Measurements from ENCODE around the gene RGS7.
"Not testable (repeated sequence)": the region's sequence is repeated elsewhere in the genome, so short reads cannot be mapped to it uniquely, and the experiment has no call there.

The RGS7 gene

DNA sequence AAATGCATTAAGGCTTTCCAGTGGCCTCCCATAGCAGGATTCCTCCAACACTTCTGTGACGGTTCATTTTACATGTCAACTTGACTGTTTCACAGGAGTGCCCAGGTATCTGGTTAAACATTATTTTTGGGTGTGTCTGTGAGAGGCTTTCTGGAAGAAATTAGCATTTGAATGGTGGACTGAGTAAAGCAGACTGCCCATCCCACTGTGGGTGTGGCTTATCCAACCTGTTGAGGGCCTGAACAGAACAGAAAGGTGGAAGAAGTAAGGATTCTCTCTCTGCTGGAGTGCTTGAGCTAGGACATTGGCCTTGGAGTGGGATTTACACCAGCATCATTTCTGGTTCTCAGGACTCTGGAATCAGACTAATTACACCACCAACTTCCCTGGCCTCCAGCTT lies 85.6 kb downstream of the RGS7 start:
- DNase-seq (ENCODE audit: low spot score), result no peak

DNA sequence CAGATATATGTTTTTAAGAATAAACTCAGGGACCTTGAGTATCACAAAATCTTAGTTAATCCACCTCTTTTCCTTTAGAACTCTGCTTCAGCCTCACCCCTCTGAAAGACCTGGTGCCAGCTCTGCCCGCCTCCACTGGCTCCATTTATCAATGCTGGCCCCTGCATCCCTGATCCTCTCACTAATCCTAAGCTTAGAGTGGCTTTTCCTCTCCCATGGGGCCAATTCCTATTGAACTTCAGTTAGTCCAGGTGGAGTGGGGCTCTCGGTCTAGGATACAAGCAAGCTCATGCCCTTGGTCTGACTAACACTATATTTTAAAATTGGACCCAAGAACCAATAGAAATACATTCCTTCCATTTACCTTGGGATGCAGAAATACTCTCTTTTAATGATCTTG lies 87.0 kb downstream of the RGS7 start:
- no peak for DNase-seq (ENCODE audit: low spot score)

DNA sequence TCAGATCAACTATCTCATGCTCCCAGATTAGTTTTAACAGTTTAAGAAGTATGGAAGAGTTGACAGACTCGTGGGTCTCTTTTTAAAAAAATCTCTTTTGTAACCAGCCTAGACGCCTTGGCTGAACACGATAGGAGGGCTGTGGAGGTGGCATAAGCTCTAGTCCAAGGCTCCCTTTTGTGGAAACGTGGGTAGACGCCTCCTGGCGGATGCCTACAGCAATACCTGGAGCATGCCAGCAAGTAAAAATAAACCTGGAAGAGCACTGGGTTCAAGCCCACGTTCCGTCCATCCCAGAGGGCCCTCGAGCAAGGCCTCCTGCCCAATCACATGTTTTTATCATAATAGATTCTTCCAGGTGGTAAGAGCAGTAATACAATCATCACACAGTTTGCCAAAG lies 87.9 kb downstream of the RGS7 start:
- DNase-seq (ENCODE audit: low spot score), result peak; percentile 35

DNA sequence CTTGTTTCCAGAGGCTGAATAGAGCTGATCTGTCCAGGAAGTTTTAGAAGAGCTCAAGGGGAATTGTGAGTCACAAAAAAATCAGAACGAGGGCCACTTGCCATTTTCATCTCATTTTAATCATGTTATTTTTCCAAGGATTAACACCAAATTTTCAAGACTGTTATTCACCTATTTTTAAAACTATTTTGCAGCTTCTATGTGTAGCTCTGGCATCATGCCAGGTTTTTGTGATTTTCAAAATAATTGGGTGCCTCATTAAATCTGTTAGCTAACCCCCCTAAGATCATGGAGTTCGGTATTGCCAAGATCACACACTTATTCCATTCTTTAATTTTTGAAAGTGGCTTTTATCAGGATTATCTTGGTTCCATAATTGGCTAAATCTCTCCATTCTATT lies 90.9 kb downstream of the RGS7 start:
- DNase-seq (ENCODE audit: low spot score), result no peak

DNA sequence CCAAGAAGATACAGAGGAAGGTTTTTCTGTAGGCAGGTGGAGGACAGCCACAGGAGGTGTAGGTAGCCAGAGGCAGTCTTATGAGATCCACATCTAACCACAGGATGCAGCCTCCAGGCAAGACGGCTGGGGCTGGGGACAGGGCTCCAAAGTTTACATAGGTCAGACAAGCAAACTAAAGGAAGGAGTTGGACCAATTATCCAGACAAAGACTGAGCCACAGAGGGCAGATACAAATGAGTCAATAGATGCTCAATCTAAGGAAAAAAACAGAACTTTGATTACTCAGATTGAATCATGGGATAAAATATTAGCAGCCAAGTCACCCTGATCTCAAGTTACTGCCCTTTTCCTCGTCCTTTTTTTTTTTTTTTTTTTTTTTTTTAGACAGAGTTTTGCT lies 91.6 kb downstream of the RGS7 start:
- no peak for DNase-seq (ENCODE audit: low spot score)

DNA sequence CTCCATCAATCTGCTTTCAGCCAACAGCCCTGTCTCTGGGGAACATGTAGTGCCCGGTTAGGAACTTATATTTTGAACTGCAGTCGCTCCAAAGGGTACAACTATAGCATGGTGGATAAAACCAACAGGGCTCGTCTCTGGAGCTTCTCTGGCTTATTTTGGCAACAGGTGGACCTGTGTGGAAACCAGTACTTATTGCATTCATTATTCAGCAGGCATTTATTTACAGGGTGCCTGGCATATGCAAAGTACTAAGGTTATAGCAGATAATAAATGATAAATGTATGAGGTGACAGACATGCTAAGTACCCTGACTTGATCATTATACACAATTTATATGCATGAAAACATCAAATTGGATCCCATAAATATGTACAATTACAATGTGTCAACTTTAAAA lies 93.7 kb downstream of the RGS7 start:
- DNase-seq (ENCODE audit: low spot score), result no peak

DNA sequence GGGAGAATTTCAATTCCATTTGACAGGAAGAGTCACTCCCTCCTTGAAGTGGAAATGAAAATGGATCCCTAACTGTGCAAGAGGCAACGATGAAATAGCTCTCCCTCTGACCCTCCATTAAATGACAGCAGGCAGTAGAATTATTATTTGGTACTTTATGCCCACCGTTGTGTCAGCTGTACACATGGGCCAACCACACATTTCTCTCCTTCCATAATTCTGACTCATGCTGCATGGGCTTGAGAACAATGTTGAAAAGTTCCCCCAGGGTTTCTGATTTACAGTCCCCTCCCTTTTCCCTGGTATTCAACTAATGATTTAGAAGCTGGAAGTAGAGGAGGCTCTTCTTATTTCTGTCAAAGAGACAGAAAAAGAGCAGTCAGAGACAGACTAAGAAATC lies 103.5 kb downstream of the RGS7 start:
- DNase-seq (ENCODE audit: low spot score), result no peak

DNA sequence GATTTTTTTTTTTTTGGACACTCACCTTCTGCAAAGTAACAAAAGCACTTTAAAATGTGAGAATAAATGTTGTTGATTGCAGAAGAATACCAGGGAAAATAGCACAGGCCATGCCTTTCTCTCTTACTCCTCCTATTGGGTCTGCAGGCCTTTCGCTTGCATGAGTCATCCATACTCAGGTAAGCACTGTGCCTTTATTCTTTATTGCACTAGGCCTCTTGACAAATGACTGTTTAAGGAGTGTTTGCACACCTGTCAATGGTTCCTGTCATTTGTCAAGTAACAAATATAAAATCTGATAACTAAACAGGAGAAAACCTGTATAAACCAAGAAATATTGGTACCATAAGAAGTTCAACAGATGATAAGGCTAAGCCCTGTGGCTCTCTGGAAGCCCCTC lies 106.5 kb downstream of the RGS7 start:
- no peak for DNase-seq (ENCODE audit: low spot score)

DNA sequence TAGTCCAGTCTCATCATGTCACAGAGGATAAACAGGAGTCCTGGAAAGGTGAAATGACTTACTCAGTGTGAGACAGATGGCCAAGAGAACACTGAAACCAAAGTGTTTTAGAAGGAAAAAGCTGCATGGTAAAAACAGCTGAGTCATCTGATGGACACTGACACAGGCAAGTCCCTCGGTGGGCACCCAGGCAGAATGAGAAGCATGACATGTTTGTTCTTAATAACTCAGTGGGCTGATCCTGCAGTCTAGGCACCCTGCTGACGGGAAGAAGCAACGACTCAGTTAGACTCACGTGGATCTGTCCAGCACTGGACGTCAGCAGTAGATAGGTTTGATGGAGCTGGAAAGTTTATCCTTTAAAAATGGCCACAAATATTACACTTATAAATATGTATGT lies 116.9 kb downstream of the RGS7 start:
- DNase-seq (ENCODE audit: low spot score), result peak; percentile 63

DNA sequence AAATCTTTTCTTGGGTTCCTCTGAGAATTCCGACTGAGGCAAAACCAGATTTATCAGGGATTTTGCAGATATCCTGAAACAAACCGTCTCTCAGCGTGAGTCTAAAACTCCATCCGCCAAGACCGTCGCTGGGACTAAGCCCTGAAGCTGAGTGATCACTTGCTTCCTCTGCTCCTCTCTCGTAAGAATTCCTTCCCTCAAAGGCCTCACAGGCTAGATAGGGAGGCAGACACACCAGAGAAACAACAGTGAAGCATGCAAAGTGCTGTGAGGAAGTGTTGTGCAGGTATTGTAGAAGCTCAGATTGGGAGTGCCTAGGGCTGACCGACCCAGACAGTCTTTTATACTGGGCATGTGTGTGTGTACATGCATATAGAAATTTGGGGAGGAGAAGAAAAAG lies 119.1 kb downstream of the RGS7 start:
- DNase-seq (ENCODE audit: low spot score), result no peak

DNA sequence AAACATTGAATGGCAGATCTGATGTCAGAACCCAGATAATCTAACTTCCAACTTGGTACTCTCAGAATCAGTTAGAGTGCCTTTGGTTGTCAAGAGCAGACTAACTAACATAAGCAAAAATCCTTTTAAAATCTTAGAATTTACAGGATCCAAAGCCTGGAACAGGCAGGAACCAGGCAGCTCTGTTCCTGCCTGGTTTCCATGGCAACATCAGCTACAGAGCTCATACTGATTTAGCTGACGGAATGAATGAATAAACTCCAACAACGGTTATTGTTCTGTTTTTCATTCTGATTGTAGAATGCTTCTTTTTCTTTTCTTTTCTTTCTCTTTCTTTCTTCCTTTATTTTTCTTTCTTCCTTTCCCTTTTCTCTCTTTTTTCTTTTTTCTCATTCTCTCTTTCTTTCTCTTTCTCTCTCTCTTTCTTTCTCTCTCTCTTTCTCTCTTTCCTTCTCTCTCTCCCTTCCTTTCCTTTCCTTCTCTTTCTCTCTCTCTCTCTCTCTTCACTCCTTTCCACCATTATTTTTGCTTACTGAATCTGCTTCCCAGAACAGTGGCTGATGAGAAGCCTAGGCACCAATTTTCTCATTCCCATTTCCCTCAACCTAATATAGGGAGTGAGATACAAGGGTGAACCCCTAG lies 121.6 kb downstream of the RGS7 start:
- DNase-seq (ENCODE audit: low spot score), result peak; percentile 73

DNA sequence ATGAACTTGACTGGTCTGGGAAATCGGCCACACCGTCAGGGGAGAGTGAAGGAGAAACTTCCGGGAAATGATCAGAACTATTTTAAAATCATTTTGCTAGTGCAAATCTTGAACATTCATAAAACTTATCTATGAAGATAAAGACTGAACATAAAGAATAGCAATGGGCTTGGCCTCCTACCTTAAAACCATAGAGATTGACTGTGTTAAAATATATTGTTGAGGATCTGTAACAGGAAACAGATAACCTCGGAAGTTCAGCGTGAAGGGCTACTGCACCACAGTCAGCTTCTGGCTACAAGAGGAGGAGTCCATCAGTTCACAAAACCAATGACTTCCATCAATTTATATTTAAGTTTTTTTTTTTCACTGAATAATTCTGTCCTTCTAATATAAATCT lies 127.3 kb downstream of the RGS7 start:
- no peak for DNase-seq (ENCODE audit: low spot score)

DNA sequence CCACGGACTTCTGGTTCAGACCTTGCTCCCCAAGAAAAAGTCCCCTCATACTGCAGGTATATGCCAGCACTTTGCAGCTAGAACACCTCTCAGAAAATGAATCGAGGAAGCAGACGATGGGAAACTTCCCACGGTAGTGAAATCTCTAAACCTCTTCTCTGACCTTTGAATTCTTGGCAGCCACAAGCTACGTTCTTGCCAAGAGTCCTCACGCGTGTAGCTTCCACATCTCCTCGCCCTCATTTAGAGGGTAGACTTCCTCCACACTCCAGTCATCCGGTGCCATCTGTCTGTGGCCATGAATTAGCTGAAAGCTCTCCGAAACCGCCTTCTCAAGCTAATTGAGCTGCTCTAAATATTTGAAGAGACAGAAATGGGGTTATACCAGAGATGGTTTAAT lies 127.8 kb downstream of the RGS7 start:
- DNase-seq (ENCODE audit: low spot score), result peak; percentile 88

DNA sequence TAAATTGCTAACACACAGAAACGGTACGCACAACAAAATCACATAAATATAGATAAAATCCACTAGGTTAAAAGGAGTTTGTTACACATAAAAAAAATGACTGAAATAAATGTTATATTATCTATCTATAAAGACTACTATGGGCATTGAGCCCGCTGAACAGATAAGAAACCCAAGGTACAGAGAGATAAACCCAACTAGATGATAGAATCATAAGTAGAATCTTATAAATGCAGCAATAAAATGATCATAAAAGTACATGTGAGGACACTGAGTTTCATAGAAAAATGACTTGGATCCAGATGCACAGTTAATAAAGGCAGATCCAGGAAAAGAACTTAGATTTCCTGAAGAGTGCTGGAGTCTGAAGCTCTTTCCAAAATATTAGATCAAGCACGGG lies 128.7 kb downstream of the RGS7 start:
- DNase-seq (ENCODE audit: low spot score), result no peak

DNA sequence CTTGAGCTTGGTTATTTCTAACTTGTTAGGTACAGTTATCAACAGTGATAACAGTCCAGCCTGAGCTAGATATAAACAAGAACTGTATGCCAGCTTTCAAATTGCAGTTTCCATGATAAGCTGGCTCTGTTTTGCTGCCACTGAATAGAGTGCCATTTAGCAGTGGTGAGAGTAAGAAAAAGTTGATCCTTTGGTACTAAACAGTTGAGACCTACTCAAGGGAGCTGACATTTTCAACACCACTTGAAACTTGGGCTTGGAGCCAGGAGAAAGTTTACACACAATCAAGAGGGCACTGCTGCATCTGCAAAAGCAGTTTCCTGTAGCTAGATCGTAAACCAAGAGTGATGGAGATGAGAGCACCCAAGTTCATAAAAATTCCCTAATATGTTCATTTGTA lies 131.3 kb downstream of the RGS7 start:
- DNase-seq (ENCODE audit: low spot score), result no peak

DNA sequence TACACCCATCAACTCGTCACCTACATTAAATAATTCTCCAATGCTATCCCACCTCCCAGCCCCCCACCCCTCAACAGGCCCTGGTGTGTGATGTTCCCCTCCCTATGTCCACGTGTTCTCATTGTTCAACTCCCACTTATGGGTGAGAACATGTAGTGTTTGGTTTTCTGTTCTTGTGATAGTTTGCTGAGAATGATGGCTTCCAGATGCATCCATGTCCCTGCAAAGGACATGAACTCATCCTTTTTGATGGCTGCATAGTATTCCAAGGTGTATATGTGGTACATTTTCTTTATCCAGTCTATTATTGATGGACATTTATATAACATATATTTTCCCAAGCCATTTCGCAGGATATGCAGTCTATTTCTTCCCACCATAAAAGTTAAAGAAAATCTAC lies 132.8 kb downstream of the RGS7 start:
- not testable (repeated sequence) for DNase-seq (ENCODE audit: low spot score)

DNA sequence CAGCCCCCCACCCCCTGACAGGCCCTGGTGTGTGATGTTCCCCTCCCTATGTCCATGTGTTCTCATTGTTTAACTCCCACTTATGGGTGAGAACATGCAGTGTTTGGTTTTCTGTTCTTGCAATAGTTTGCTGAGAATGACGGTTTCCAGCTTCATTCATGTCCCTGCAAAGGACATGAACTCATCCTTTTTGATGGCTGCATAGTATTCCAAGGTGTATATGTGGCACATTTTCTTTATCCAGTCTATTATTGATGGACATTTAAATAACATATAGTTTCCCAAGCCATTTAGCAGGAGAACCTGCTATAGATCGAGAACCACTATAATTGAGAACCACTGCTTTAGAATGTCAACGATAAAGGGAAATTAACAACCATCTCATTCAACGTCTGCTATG lies 134.2 kb downstream of the RGS7 start:
- DNase-seq (ENCODE audit: low spot score), result not testable (repeated sequence)

DNA sequence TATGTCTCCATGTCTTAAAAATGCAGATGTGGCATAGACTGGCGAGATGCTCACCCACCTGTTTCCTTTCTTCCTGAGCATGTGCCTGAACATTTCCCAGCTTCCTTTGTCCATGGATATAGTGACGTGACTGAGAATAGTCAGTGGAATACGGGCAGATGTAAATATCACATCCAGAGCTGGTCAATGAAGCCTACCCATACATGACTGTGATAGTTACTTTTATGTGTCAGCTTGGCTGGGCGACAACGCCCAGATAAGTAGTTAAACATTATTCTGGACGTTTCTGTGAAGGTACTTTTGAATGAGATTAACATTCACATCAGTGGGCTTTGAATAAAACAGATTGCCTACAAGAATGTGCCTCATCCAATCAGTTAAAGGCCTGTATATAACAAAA lies 135.7 kb downstream of the RGS7 start:
- no peak for DNase-seq (ENCODE audit: low spot score)

DNA sequence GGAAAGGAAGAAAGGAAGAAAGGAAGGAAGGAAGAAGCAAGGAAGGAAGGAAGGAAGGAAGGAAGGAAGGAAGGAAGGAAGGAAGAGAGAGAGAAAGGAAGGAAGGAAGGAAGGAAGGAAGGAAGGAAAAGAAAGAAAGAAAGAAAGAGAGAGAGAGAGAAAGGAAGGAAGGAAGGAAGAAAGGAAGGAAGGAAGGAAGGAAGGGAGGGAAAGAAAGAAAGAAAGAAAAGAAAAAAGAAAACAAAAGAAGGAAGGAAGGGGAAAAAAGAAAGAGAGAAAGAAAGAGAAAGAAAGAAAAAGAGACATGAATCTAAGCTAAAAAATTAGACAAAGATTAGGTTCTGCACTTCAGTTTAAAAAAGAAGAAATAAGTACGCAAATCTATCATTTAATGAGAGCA lies 136.1 kb downstream of the RGS7 start:
- not testable (repeated sequence) for DNase-seq (ENCODE audit: low spot score)

DNA sequence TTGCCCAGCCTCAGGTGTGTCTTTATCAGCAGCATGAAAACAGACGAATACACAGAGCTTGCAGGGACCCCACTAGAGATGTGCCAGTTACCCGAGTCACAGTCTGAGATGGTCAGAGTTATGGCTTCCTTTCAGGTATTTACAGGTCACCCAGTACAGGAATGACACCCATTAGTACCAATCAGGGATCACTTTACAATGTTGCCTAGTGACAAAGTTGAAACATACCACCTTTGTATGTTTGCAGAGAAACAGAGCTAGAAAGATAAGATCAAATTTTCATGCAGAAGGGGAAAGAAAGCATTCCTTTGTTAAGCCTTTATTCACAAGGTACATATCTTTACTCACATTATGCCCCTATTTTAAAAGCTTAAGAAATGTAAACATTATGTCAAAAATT lies 137.6 kb downstream of the RGS7 start:
- DNase-seq (ENCODE audit: low spot score), result no peak

DNA sequence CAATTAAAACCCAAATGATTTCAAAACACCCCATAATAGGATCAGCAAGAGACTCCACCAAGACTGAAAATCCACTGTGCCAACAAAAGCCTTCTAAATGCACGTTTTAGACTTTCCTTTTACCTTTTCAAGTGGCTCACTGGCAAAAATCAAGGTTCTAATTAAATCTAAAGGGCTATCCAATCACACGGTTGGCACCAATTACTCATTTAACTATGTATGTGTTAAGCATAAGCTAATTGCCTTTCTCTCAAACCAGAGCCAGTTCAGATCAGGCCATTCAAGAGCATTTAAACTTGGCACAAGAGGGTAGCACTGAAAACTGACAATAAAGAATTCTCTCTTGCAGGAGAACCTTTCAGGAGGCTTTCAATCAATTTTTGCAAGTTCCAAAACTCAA lies 139.5 kb downstream of the RGS7 start:
- no peak for DNase-seq (ENCODE audit: low spot score)

DNA sequence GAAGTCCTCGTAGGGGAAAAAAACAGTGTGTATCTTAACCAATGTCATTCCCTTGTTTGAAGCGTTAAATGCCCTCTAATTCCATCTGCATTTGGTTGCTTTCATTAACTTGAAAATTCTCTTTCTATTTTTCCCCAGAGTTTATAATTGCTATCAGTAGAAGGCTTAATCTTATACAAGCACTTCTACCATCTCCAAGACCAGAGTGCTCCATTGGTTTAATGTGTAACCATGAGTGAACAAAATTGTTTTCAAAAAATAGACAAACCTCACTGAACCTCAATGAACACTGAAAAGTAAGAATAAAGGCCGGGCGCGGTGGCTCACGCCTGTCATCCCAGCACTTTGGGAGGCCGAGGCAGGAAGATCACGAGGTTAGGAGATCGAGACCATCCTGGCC lies 141.3 kb downstream of the RGS7 start:
- DNase-seq (ENCODE audit: low spot score), result no peak

DNA sequence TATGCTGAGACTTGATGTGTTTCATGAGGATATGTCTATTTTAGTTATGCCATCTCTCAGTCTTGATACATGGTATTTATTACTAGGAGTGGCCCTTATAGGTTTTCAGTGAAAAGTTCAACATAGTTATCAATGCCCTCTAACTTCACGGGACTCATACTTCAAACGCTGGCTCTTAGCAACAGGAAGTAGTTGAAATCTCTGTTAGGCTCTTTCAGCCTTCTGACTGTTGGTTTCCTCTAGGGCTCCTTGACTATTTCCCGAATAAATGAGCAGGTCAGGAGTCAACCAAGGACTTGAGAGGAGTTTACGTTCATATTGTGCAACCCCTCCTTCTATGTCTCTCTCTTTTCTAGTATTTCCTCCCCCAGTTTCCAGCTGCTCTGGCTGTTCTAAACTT lies 141.8 kb downstream of the RGS7 start:
- no peak for DNase-seq (ENCODE audit: low spot score)

DNA sequence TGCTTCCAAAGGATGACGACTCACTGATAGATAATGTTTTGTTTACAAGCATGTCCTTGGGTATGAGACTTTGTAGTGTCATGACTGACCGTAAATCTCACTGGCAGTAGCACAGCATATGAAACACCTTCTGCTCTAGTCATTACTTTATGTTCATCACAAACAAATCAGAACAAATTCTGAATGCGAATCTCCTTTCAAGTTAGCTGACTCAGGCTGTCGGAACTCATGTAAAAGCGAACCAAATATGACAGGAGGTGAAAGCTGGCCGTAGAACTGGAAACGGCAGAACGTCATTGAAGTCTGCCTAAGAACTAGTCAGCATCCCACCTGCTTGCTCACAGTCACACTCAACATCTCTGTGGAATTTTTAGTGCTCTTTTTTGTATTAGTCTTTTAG lies 143.9 kb downstream of the RGS7 start:
- DNase-seq (ENCODE audit: low spot score), result peak; percentile 18

DNA sequence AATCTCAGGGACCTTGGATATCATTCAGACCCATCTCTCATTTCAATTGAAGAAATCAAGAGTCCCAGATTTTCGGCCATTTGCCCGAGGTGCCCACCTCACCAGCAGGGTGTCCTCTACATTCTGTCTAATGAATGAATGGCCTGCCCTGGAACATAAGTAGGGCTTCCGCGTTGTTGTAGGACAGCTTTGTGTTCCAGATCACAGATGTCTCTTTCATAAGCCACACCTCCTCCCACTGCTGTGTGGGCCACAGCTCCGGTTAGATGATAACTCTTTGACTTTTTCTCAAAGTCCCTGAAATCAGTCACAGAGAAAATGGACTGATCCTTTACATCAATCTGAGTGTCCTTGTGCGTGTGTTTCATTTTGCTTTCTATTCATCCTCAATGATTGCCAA lies 144.4 kb downstream of the RGS7 start:
- DNase-seq (ENCODE audit: low spot score), result peak; percentile 31

All from cerebellar cortex (tissue), 1 donor.